Measurements from ENCODE around the gene PLEKHH3.
A peak's percentile ranks its signal among the peaks of the same experiment; 100 is the strongest.

Gene PLEKHH3

GRCh38 chr17:42676424-42677011, at the start of gene PLEKHH3:
TSS of gene PLEKHH3 (minus strand) at chr17:42676994. CDS start at chr17:42676563, 431 bp downstream.
- DNase-seq (ENCODE audit: low read depth): no peak

- no peak for DNase-seq (ENCODE audit: low read depth)
These were observed 48.3 kb upstream of the PLEKHH3 start for GRCh38 chr17:42725143-42725542.

GRCh38 chr17:42723636-42724035, 46.8 kb upstream of the PLEKHH3 start:
- DNase-seq (ENCODE audit: low read depth): no peak

- DNase-seq (ENCODE audit: low read depth): no peak
These were observed 44.3 kb upstream of the PLEKHH3 start for GRCh38 chr17:42720996-42721583.

GRCh38 chr17:42709561-42709960, 32.8 kb upstream of the PLEKHH3 start:
- no peak for DNase-seq (ENCODE audit: low read depth)

GRCh38 chr17:42708588-42708987, 31.8 kb upstream of the PLEKHH3 start:
- no peak for DNase-seq (ENCODE audit: low read depth)

GRCh38 chr17:42706732-42707131, 29.9 kb upstream of the PLEKHH3 start:
- peak; percentile 20 for DNase-seq (ENCODE audit: low read depth)

- no peak for DNase-seq (ENCODE audit: low read depth)
These were observed 28.2 kb upstream of the PLEKHH3 start for GRCh38 chr17:42704837-42705494.

GRCh38 chr17:42704490-42704836, 27.7 kb upstream of the PLEKHH3 start:
- DNase-seq (ENCODE audit: low read depth): no peak

GRCh38 chr17:42702446-42702845, 25.7 kb upstream of the PLEKHH3 start:
- DNase-seq (ENCODE audit: low read depth): no peak

GRCh38 chr17:42700586-42701289, 23.9 kb upstream of the PLEKHH3 start:
- DNase-seq (ENCODE audit: low read depth): no peak

GRCh38 chr17:42699415-42699740, 22.6 kb upstream of the PLEKHH3 start:
- DNase-seq (ENCODE audit: low read depth): no peak

GRCh38 chr17:42698736-42699414, 22.1 kb upstream of the PLEKHH3 start:
- DNase-seq (ENCODE audit: low read depth): no peak

- DNase-seq (ENCODE audit: low read depth): no peak
These were observed 20.5 kb upstream of the PLEKHH3 start for GRCh38 chr17:42697108-42697811.

- DNase-seq (ENCODE audit: low read depth): no peak
These were observed 18.7 kb upstream of the PLEKHH3 start for GRCh38 chr17:42695500-42695899.

- DNase-seq (ENCODE audit: low read depth): no peak
These were observed 17.7 kb upstream of the PLEKHH3 start for GRCh38 chr17:42694524-42694923.

- no peak for DNase-seq (ENCODE audit: low read depth)
These were observed 15.7 kb upstream of the PLEKHH3 start for GRCh38 chr17:42692489-42692888.

GRCh38 chr17:42691021-42691545, 14.3 kb upstream of the PLEKHH3 start:
- DNase-seq (ENCODE audit: low read depth): no peak

GRCh38 chr17:42690596-42690995, 13.8 kb upstream of the PLEKHH3 start:
- no peak for DNase-seq (ENCODE audit: low read depth)

- DNase-seq (ENCODE audit: low read depth): no peak
These were observed 11.0 kb upstream of the PLEKHH3 start for GRCh38 chr17:42687707-42688320.

- DNase-seq (ENCODE audit: low read depth): no peak
These were observed 9.8 kb upstream of the PLEKHH3 start for GRCh38 chr17:42686520-42687128.
